C4-2B (cell line): ENCODE measurements around the gene PLEKHD1.

ENCODE experiments used
- H3K27ac ChIP-seq: fragments of 450-650 bp; 2 replicates; pipeline ENCODE4 v1.5.1; 2017
- CTCF ChIP-seq: fragments of 450-650 bp; conservative IDR thresholded peaks from 2 replicates; pipeline ENCODE4 v1.5.1; 2017; ENCODE audit warnings: mild to moderate bottlenecking
- ZFX ChIP-seq: fragments of 450-650 bp; IDR thresholded peaks from 2 replicates; pipeline ENCODE4 v1.6.1; 2017

PLEKHD1 gene

GRCh38 chr14:69519204-69520100 is 34.9 kb downstream of the PLEKHD1 start:
- H3K27ac ChIP-seq: no peak overlapping the region
- no peak for TF ChIP-seq ZFX
- no peak for TF ChIP-seq CTCF

GRCh38 chr14:69522026-69522425 is 37.5 kb downstream of the PLEKHD1 start:
- TF ChIP-seq ZFX: no peak
- no peak for TF ChIP-seq CTCF
- no peak overlapping the region for H3K27ac ChIP-seq

- no peak for TF ChIP-seq ZFX
- TF ChIP-seq CTCF: no peak
- H3K27ac ChIP-seq: no peak overlapping the region
These were observed 41.4 kb downstream of the PLEKHD1 start for GRCh38 chr14:69525896-69526295.

- H3K27ac ChIP-seq: no peak overlapping the region
- no peak for TF ChIP-seq CTCF
- no peak for TF ChIP-seq ZFX
These were observed 43.1 kb downstream of the PLEKHD1 start for GRCh38 chr14:69527635-69528034.

- no peak for TF ChIP-seq ZFX
- TF ChIP-seq CTCF: no peak
- H3K27ac ChIP-seq: no peak overlapping the region
These were observed 43.6 kb downstream of the PLEKHD1 start for GRCh38 chr14:69528143-69528542.

- no peak for TF ChIP-seq ZFX
- TF ChIP-seq CTCF: no peak
- H3K27ac ChIP-seq: no peak overlapping the region; the same call in 1 of the 2 replicates
These were observed 44.4 kb downstream of the PLEKHD1 start for GRCh38 chr14:69528930-69529329.

- TF ChIP-seq ZFX: no peak
- H3K27ac ChIP-seq: peak overlapping the region; percentile 15; the same call in 1 of the 2 replicates
These were observed 45.0 kb downstream of the PLEKHD1 start for GRCh38 chr14:69529563-69529962.

GRCh38 chr14:69530095-69530494 is 45.6 kb downstream of the PLEKHD1 start:
- H3K27ac ChIP-seq: peak overlapping the region; percentile 15; the same call in 1 of the 2 replicates
- TF ChIP-seq CTCF (no peak), ZFX (no peak)
